ENCODE measurements around the gene NKTR.

- TF ChIP-seq RAD21 (IDR thresholded peaks at IDR 0.05; ENCODE audit: low read length): no peak
- no peak for TF ChIP-seq MXI1 (IDR thresholded peaks at IDR 0.05; ENCODE audit: low read depth, low read length)
- no peak for TF ChIP-seq TEAD4 (IDR thresholded peaks at IDR 0.05; ENCODE audit: borderline replicate concordance, insufficient read depth)
- TF ChIP-seq REST (IDR thresholded peaks at IDR 0.05; ENCODE audit: low read depth, low read length): no peak
- no peak for TF ChIP-seq CTCF (IDR thresholded peaks at IDR 0.05)
- TF ChIP-seq POLR2AphosphoS5 (IDR thresholded peaks at IDR 0.05; ENCODE audit: low read depth, low read length): no peak
Measured at GRCh38 chr3:42670051-42670576, 69.6 kb downstream of the NKTR start.
